GM19452 (cell line): Measurements from ENCODE around the gene GABRP.

Experiments
- ATAC-seq: cut with Tn5 transposase; IDR thresholded peaks from one replicate; pipeline ENCODE4 v1.9.1; 2021; ENCODE audit not compliant: unreplicated experiment

Gene GABRP

GRCh38 chr5:170860818-170861666 lies 77.5 kb downstream of the GABRP start:
- ATAC-seq = no peak

- no peak for ATAC-seq
These were observed 78.1 kb downstream of the GABRP start for GRCh38 chr5:170861667-170861916.

- no peak for ATAC-seq
These were observed 78.6 kb downstream of the GABRP start, which contains the start of gene RANBP17 for GRCh38 chr5:170861917-170862766. RANBP17 (plus strand) TSS chr5:170862018.

GRCh38 chr5:170863646-170864045 lies 80.1 kb downstream of the GABRP start:
- ATAC-seq = no peak
